HL-60 (cell line): ENCODE data around the gene SDE2.
"Not testable (repeated sequence)": the region's sequence is repeated elsewhere in the genome, so short reads cannot be mapped to it uniquely, and the experiment has no call there.

Experiments used
- DNase-seq, 2 experiments: peaks; one replicate each; pipeline ENCODE4 v3.0.0-alpha.2; 2010 to 2020; ENCODE audit warnings: low read depth in 1 of 2, low spot score in 1 of 2
- H3K27ac ChIP-seq: fragments of 250-450 bp; sonication (Bioruptor Pico); replicated peaks from 2 replicates; pipeline ENCODE4 v1.5.1; 2020; ENCODE audit warnings: mild to moderate bottlenecking, moderate library complexity
- H3K27me3 ChIP-seq: fragments of 250-450 bp; sonication (Bioruptor Pico); 2 replicates; pipeline ENCODE4 v1.5.1; 2021; ENCODE audit warnings: mild to moderate bottlenecking, moderate library complexity; ENCODE audit not compliant: insufficient read depth, poor library complexity, severe bottlenecking
- H3K4me3 ChIP-seq: replicated peaks from 2 replicates; pipeline ENCODE4 v1.5.1; 2011; ENCODE audit warnings: mild to moderate bottlenecking, control low read depth, low read length; ENCODE audit not compliant: insufficient read depth
- GABPA ChIP-seq: IDR thresholded peaks from 2 replicates; pipeline ENCODE4 v1.6.1; 2012; ENCODE audit warnings: low read depth
- POLR2AphosphoS5 ChIP-seq: IDR thresholded peaks from 2 replicates; pipeline ENCODE4 v1.6.1; 2012; ENCODE audit warnings: low read depth
- SPI1 ChIP-seq: IDR thresholded peaks from 2 replicates; pipeline ENCODE4 v1.6.1; 2012; ENCODE audit warnings: low read depth, mild to moderate bottlenecking, borderline replicate concordance
- TF ChIP-seq, protein P1 (sequence below): IDR thresholded peaks from one replicate; pipeline ENCODE4 v1.5.1; 2011; ENCODE audit warnings: low read length, control low read depth, inconsistent platforms; ENCODE audit not compliant: insufficient read depth
- TF ChIP-seq, protein P2 (sequence below): IDR thresholded peaks from 2 replicates; pipeline ENCODE4 v1.6.1; 2012; ENCODE audit warnings: low read depth; ENCODE audit not compliant: insufficient replicate concordance

Gene SDE2

DNA sequence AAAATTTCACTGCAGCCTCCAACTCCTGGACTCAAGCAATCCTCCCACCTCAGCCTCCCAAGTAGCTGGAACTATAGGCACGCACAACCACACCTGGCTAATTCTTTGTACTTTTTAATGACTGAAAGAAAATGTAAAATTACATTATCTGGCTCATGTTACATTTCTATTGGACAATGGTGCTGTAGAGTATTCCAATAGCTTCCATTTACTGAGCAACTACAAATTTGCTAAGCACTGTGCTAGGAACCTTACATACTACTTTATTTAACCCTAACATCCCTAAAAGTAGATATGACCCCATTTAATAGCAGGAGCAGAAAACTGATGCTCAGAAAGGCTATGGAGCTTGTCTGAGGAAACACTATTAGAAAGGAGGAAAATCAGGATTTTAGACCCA, 19.7 kb downstream of the SDE2 start:
- TF ChIP-seq, protein P1, sequence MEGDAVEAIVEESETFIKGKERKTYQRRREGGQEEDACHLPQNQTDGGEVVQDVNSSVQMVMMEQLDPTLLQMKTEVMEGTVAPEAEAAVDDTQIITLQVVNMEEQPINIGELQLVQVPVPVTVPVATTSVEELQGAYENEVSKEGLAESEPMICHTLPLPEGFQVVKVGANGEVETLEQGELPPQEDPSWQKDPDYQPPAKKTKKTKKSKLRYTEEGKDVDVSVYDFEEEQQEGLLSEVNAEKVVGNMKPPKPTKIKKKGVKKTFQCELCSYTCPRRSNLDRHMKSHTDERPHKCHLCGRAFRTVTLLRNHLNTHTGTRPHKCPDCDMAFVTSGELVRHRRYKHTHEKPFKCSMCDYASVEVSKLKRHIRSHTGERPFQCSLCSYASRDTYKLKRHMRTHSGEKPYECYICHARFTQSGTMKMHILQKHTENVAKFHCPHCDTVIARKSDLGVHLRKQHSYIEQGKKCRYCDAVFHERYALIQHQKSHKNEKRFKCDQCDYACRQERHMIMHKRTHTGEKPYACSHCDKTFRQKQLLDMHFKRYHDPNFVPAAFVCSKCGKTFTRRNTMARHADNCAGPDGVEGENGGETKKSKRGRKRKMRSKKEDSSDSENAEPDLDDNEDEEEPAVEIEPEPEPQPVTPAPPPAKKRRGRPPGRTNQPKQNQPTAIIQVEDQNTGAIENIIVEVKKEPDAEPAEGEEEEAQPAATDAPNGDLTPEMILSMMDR = no peak
- TF ChIP-seq, protein P2, sequence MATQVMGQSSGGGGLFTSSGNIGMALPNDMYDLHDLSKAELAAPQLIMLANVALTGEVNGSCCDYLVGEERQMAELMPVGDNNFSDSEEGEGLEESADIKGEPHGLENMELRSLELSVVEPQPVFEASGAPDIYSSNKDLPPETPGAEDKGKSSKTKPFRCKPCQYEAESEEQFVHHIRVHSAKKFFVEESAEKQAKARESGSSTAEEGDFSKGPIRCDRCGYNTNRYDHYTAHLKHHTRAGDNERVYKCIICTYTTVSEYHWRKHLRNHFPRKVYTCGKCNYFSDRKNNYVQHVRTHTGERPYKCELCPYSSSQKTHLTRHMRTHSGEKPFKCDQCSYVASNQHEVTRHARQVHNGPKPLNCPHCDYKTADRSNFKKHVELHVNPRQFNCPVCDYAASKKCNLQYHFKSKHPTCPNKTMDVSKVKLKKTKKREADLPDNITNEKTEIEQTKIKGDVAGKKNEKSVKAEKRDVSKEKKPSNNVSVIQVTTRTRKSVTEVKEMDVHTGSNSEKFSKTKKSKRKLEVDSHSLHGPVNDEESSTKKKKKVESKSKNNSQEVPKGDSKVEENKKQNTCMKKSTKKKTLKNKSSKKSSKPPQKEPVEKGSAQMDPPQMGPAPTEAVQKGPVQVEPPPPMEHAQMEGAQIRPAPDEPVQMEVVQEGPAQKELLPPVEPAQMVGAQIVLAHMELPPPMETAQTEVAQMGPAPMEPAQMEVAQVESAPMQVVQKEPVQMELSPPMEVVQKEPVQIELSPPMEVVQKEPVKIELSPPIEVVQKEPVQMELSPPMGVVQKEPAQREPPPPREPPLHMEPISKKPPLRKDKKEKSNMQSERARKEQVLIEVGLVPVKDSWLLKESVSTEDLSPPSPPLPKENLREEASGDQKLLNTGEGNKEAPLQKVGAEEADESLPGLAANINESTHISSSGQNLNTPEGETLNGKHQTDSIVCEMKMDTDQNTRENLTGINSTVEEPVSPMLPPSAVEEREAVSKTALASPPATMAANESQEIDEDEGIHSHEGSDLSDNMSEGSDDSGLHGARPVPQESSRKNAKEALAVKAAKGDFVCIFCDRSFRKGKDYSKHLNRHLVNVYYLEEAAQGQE = no peak
- no peak for DNase-seq
- no peak overlapping the region for H3K27ac ChIP-seq
- H3K27me3 ChIP-seq = no peaks in the 10 kb centered on the region
- H3K4me3 ChIP-seq = no peak overlapping the region

DNA sequence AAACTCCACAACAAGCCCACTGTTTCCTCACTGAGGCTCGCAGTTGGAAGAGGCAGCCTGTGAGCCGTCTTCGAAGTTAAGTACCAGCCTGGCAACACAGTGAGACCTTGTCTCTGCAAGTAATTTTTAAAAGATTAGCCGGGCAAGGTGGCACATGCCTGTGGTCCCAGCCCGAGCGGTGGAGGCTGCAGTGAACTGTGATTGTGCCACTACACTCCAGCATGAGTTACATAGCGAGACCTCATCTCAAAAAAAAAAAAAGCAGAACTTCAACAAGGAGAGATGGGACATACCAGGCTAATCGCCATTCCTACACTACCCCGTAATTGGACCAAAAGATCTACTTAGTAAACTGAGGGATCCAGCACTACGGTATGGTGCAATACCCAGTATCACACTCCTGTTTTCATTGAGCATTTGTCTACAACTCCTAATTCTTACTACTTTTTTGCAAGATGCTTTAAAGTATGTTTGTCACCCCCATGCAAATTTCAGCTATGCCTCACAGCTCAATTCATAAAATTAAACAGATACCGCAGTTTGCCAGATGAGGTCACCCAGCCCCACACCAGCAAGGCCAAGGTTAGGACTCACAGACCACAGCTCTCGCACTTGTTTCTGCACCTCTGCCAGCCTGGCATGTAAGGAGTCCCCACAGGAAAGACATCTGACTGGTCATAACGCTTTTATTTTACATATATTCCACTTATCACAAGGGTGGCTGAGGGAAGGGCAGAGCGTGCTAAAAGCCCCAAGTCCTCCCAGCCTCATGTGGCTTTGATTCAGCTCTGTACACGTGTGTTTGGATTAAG, 21.0 kb downstream of the SDE2 start:
- Histone ChIP-seq H3K27ac (no peak overlapping the region), H3K27me3 (no peaks in the 10 kb centered on the region), H3K4me3 (no peak overlapping the region)
- TF ChIP-seq, protein P1 = no peak
- no peak for TF ChIP-seq SPI1
- TF ChIP-seq, protein P2 = no peak
- DNase-seq = no peak

DNA sequence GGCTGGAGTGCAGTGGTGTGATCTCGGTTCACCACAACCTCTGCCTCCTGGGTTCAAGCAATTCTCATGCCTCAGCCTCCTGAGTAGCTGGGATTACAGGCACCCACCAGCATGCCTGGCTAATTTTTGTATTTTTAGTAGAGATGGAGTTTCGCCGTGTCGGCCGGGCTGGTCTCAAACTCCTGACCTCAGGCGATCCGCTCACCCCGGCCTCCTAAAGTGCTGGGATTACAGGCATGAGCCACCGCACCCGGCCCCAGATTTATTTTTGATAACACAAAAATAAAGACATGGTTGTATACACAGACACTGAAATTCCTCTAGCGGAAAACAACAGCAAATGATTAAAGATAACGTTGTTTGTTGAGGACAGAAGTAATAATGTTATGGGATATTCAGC, 24.0 kb downstream of the SDE2 start:
- not testable (repeated sequence) for DNase-seq, H3K27me3 ChIP-seq

DNA sequence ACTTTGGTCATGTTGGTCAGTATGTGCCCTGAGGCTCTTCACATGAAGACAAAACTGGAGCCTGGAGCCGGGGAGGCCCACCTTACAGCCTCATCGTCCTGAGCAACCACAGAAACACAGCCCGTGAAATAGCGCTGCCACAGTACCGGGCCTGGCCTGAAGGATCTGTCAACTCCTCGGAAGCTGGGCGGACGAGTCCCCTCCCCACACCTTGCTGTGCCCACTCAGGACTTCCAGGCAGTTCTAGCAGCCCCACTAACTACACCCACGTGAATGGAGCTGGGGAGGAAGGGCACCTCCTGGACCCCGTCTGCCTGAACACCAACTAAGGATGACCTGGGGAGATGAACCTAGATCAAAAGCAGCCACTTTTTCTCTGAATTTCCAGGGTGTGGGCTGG, 24.7 kb downstream of the SDE2 start:
- no peaks in the 10 kb centered on the region for H3K27me3 ChIP-seq
- H3K27ac ChIP-seq = no peak overlapping the region
- no peak for DNase-seq
- no peak overlapping the region for H3K4me3 ChIP-seq
- TF ChIP-seq GABPA = no peak
- no peak for TF ChIP-seq POLR2AphosphoS5
- TF ChIP-seq, protein P2 = no peak
- TF ChIP-seq SPI1 = no peak
- TF ChIP-seq, protein P1 = no peak

More for the DNA sequence above, 24.0 kb downstream of the SDE2 start:
- H3K27ac ChIP-seq, H3K4me3 ChIP-seq: not testable (repeated sequence)
